ENCODE measurements around the gene TRIO.

The TRIO gene

DNA sequence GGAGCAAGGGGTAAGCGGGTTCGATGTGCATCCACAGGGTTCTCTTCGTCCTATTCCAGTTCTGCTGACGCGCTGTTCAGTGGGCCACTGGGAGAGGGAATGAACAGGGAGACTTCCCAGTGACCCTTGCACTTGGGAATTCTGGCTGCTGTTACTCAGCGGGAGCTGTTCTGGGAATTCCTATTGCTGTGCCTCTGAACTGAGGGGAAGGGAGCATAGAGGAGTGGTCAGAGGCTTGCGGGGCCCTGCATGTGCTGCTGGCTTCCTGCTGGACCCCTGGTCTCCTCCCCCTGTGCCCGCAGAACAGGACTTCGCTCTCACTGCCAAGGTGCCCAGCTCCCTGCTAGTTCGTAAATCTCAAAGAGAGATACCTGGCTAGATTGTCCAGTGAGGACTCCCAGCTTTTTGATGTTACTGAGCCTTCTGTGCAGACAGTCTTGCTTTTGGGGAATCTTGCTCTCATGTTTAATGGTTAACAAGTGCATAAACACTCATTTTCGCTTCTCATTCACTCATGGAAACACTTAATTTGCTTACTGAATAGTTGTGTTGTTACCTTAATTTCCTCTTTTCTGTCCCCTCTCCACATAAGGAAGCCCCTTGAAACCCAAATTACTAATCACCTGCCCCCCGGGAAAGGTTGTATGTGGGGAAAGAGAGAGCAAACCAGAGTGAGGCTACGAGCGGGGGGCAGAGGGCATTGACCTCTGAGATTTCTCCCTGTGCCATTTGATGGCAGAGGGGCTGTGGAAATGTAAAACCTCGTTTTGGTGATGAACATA, 5.9 kb downstream of the TRIO start:
- no peak for DNase-seq

DNA sequence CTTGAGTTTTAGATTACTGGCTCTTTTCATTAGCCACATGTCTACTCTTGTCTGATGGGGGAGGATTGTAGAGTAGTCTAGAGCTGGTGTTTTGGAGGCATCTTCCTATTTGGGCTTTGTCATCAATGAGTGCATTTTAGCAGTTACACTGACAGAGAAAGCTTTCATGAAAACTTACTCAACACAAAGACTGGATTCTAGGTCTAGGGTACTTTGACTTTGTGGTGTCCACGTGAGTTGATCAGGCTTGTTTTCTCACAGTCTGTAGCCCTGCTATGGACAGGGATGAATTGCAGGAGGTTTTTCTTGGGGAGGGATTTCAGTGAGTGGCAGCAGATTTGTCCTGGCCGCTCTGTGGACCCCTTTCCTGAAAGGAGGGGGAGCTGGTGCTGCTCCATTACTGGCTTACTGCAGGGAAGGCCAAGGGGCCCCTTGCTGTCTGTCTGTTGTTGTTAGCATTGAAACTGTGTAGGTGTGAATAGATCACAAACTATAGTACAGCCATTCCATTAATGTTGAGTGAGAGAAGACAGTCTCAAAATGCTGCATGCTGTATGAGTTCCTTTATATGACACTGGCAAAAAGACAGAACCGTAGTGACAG, 6.6 kb downstream of the TRIO start:
- no peak for DNase-seq

DNA sequence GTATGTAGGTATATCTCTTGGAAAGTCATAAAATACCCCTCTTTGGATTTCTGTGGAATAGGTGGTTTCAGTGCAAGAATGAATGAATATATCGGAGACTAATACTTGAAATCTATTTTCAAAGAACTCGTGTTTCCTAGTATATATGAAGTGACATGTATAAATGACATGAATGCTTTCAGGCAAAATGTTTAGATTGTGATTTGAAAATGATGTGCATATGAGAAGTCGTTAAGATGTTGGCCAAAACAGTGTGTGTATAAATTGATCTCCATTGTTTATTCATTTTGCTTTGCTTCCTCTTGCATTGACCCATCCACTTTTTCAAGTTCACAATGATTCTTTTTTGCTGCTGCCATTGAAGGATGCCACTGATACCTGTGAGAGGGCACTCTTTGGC, 8.3 kb downstream of the TRIO start:
- no peak for DNase-seq

DNA sequence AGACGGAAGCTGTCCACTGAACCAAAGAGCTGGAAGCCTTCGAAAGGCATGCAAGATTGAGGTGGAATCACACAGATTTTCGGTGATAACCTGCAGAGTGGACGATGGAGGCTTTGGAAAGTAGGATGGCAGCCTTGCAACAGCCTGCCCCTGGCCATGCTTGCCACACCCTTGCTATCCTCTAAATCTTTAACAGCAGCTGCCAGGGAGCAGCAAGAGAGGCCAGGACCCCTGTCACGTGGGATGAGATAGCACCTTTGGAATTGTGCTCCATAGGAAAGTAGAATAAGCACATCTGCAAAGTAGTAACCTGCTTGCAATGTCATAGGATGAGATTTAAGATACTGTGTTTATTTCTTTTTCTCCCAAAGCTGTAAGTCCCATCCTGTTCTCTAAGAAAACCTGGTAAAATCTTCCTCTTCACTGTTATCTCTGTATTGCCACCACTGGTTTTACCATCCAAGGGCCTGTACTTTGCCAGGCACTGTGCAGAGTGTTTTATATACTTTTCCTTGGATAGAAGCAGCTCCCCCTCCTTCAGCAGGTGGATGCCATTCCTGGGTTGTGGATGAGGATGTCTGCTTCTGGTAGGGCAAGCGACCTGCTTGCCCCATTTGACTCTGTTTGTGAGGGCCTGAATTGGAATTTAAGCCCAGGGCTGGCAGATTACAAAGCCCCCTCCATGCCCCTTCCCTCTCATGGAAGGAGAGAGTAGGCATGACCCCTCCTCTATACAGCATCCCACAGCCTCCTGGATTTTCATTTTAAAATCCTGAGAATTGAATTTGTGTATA, 10.1 kb downstream of the TRIO start:
- DNase-seq, result no peak

DNA sequence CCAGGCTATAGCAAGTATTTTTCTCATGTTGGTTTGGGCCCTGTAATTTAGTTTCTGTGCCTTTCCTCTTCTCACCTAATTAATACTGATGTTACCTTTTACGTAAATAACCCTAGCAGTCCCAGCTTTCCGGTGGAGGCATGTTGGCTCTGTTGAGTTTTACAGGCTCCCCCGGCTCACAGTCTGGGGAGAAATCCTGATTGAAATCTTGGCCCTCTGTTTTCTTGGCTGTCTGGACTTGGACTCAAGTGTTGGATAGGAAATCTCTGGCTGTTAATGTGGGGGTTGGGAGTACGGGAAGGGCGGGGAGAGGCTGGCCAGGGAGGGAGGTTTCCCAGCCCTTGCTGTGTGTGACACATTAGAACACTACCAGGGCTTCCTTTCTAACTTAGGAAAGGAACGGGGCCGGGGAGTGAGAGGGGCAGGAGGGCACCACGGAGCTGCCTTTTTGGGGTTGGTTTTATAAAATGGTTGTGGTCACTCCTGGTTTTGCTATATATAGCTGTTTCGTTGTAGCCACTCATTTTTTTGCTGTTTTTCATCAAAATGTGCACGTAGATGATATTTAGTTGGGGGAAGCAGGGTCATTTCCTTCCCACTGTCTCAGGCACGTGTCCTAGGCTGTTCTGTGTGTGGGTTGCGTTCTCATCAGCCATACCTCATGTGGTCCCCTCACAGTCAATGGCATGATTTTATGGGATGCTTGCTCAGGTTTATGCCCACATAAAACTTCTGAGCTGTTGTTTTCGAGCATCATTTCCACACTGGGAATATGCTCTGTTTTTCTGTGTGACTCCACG, 11.0 kb downstream of the TRIO start:
- no peak for DNase-seq

DNA sequence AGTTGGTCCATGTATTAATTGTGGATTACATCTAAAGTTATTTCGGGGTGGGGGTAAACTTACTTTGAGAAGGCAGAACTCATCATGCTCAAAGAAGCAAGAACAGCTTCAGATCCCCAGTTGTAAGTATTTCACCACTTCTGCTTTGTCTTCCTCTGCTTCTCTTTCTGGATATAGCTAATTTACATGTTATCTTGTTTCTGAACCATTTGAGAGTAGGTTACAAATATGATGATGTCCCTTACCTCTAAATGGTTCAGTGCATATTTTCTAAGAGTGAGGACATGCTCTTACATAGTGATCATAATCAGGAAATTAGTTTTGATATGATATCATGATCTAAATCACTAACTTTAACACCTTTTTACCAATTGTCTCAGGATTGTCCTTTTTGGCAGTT, 11.9 kb downstream of the TRIO start:
- no peak for DNase-seq

DNA sequence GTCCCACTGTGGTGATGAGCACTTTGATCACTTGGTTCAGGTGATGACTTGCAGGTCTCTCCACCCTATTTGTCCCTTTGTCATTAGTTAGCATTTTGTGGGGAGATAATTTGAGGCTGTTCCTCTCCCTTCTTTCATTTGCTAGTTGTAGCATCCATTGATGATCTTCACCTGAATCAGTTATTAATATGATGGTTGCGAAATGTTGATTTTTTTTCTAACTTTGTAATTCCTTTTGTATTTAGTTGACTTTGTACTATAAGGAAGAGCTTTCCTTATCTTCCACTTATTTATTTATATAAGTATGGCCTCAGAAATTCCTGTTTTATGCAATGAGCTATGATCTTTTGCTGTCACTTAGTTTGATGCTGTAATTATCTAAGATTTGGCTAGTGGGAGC, 12.6 kb downstream of the TRIO start:
- no peak for DNase-seq

DNA sequence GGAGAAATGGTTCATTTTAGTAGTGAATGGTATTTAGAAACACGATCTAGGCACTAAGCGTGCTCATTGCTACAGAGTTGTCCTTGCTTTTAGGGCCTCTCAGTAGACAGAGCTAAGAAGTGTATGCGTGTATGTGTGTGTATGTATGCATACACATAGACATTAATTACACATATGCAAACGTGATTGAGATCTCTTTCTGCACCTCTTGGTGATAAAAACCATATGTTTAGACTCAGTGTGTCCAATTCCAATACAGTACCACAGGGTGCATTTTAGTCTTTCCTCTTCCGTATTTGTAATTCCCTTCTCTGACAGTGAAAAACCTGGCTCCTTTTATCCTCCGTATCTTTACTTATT, 13.1 kb downstream of the TRIO start:
- no peak for DNase-seq

DNA sequence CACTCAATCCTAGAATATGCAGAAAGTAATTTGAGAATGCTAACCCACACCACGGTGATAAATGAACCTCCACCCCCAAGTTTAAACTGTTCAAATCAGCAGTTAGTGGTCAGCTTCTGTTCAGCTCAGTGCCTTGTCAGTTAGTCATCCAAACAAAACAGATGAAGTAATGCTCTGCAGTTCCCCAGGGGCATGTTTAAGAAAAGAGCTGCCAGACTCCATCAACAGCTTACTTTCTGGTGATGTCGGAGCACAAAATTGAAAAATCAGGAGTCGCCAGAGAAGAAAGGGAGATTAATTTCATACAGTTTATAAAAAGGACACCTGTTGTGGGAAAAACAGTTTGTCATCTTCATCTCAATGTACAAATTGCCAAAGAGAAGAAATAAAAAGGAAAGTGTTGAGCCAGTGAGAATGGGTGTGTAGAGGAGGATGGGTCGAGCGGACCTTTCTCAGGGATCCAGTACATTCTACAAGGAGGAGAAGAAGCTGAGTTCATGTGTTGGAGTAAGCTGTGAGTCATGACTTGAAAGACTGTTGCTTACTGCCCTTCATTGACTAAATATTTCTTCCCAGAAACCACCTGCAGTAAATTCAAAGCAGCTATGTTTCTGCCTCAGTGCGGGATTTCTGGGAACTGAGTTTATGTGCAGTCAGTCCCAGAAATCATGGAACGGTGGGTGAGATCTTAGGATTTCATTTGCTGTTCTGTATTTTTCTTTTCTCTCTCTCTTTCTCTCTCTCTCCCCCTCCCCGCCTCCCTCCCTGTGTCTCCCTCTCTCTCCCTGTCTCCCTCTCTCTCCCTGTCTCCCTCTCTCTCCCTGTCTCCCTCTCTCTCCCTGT, 13.7 kb downstream of the TRIO start:
- DNase-seq, result no peak

DNA sequence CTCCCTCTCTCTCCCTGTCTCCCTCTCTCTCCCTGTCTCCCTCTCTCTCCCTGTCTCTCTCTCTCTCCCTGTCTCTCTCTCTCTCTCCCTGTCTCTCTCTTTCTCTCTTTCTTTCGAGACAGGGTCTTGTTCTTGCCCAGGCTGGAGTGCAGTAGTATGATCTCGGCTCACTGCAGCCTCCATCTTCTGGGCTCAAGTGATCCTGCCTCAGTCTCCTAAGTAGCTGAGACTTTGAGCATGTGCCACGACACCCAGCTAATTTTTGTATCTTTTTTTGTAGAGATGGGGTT, 14.3 kb downstream of the TRIO start:
- DNase-seq, result no peak

DNA sequence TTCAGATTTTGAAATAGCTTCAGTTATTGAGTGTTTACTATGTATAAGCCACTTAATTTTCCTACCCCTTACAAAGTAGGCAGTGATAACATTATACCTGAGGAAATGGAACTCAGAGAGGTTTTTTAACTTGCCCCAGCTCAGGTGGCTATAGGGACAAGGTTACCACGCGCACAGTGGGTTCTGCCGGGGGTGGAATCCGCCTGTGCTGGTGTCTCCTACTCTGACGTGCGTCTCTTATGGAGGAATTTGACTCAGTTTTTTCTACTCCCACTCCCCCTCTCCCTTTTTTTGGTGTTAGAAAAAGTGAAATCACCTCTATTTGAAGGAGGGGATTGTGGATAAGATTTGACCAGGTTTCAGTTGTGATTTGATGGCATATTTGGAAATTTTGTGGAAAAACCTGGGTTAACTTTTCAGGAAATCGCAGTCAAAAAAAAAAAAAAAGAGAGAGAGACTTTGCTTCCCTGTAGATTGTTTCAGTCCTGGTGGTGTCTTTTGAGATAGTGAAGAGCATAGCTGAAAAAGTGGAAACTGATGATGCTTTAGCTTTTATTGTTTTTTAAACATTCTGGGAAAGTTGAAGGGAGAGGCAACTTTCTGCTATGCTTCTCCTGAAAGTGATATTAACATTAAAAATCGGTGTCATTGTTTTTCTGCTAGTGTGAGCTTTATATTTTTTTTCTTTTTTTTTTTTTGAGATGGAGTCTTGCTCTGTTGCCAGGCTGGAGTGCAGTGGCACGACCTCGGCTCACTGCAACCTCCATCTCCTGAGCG, 15.9 kb downstream of the TRIO start:
- no peak for DNase-seq

DNA sequence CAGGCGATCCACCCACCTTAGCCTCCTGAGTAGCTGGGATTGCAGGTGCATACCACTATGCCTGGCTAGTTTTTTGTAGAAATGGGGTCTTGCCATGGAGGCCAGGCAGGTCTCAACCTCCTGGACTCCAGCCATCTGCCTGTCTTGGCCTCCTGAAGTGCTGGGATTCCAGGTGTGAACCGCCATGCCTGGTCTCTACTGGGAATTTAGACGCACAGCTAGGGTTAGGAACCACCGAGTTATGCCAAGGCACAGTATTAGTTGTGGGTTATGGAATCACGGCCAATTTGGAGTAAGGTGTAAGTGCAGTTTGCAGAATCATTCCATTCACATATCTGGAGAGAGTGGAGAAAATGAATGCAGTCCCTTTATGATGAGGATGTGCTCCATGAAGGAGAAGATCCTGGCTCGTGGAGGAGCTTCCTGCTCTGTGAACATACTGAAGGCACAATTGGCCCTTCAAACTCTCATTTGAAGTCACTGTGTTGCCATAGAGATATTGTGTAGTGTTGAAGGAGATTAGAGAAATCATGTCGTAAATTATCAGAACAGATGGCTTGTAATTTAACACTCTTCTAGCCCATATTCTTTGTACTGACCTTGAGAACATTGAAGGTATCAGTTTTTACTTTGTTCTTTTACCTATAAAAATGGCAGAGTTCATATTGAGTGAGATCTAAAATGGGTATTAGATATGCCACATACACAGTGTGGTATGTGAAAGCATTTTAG, 18.8 kb downstream of the TRIO start:
- no peak for DNase-seq

DNA sequence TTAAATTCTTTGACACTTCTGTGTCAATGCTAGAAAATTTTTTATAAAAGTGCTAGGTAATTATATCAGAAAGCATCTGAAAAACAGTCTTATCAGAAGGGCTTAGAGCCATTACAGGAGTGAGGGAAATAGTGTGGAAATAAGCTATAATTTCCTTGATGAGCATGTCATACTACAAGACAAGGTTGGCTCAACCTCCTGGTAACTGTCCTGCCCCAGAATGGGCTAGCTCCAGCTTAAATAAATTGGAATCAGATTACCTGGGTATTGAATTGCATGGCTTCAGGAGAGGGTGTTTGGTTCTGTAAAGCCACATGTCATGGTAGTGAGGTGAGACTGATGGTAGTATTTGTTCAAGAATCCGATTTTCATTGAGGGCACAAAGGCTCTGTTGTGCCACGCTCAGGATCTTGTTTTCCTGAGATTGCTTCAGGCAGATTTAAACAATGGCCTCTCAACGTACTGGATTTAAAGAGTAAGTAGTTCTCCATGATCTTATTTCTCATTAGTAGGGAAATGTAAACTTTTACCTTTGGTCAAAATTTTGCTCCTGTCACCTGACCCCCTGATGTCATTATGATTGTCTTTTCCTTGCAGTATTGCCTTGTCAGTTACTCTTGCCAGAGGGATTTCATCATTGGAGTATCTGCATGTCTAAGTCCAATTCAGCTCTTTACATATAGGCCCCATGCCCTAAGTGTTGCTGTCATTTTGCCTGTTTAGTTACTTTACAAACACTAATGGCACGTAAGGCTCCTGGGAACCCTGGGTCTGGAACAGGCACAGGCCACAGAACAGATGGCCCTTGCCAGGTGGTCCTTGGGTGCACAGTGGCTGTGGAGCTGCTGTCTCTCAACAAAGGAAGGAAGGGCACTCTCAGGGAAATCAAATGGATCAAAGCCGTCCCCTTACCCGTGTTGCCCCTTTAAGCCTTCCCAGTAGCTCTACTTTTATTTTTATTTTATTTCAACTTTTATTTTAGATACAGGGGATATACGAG, 21.3 kb downstream of the TRIO start:
- no peak for DNase-seq

DNA sequence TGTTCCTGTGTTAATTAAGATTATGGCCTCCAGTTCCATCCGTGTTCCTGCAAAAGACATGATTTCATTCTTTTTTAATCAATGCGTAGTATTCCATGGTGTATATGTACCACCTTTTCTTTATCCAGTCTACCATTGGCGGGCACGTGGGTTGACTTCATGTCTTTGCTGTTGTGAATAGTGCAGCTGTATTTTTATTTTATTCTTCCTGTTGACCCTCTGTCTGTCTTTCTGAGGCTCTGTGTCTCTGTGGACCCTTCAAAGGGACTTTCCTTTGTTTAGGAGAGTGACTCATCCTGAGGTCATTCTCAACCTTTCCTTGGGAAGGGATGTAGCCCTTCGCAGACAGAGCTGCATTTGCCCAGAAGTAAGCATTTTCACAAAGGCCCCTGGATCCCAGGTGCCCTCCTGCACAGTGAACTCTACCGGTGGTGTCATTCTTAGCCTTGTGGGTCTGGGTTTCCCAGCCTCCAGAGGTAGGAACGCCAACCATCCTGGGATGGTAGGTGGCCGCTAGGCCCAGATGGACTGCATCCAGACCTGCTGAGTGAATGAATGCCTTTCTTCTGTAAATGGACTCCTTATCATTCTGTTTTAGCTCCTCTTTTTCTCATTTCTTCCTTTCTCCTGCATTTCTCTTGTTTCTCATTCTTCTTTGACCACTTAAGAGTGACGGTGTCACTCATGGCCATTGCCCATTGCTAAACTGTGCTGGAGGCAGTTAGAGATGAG, 22.4 kb downstream of the TRIO start:
- no peak for DNase-seq

DNA sequence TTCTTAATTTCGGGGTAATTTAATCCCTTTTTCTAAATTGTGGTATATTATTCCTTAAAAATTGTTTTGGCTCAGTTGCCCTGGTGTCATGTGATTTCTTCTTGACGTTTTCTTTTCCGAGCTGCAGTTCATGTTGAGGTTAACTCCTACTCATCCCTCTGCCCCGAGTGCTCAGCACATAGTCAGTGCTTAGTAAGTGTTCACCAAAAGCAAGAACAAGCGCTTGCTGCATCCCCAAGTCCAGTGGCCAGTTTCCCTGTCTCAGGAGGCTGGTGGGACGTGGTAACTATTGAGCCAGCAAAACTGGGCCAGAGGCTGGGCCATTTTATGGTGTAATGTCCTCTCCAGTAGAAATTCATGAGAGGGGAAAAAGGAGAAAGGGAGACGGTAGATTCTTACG, 23.3 kb downstream of the TRIO start:
- no peak for DNase-seq

DNA sequence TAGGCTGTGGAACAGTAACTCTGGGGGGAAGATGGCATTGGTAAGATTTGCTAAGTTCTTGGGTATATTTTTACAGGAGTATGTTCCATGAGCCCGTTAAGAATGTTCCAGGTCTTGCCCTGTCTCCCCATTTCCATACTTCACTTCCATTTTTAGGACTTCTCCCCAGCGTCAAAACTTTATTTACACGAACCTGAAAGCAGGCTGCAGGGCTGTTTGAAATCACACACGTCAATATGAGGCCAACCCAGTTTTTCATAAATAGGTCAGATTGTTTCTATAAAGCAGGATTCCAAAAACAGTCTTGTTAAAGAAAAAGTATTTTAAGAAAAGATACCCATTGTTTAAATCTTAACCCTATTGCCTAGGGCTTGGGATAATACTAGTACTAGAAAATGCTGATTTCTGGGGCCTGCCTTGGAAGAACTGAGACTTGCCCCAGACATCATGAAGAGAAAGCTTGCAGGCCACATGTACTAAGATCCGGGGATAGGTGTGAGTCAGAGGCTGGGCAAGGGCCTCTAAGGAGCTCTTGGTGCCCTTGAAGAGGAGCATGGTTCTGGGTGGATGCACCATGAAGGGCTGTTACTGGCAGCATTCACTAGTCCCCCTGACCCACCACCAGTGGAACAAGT, 24.2 kb downstream of the TRIO start:
- no peak for DNase-seq

DNA sequence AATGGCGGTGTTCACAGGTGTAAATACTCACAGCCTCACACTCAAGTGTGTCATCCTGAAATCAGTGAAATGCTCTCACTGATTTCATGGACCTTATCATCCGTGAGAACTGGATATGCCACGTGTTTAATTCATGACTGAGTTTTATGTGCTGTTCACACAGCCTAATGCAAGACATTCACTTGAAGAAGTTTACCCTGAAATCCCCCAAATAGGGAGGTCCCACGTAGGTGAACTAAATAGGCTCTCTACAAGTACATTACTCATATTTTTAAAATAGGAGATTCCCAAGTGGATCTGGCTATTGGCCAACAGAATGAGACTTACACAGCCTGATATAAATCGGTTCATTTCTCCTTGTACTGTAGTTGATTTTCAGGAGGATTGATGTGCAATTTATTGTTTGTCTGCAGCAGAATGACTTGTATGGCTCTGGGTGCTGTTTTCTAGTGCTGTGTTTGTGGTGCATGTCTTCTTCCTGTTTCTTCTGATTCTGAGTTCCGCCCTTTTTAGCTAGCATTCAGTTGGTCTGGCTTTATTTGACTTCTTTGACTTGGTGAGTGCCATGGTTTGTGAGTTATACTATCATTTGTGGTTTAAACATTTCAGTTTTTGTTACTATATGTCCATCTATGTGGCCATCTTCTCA, 25.1 kb downstream of the TRIO start:
- no peak for DNase-seq

DNA sequence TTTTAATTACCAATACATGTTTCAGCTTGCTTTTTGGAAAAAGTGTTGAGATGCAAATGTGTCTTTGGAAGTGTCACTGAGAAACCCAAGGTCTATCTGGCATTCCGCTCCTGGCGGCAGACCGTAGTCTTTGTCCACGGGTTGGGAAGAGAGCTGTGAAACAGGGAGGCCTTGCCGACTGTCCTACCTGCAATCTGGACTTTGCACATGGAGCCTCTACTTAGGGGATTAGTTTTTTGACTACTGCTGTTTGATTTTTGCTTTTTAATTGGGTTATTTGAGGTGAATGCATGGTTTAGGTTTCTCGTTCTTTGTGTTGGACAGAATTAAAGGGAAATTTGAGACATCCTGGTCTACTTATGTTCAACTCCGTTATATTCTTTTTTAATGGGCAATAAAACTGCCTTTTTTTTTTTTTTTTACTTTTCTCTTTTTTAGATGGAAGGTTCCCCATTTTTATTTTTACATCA, 25.7 kb downstream of the TRIO start:
- DNase-seq, result no peak
